ENCODE measurements around the gene ST14.

GRCh38 chr11:130112071-130112830 lies 47.3 kb upstream of the ST14 start:
- no peak for TF ChIP-seq CTCF (IDR thresholded peaks at IDR 0.05)
- TF ChIP-seq POLR2A (IDR thresholded peaks at IDR 0.05): no peak

Data from vagina (tissue), 2 donors.